Urinary bladder (tissue), 4 donors: ENCODE data around the gene DTHD1. TPM values are rescaled to one million over a fixed set of nuclear protein-coding genes. Genes with fewer than 3 reads are reported as not detected.

Experiments
- DNase-seq: peaks from one replicate; pipeline ENCODE4 v3.0.0-alpha.2; 2015; ENCODE audit errors: extremely low spot score
- H3K27ac ChIP-seq: one replicate; pipeline ENCODE4 v1.5.1; 2013; ENCODE audit warnings: low read depth, mild to moderate bottlenecking, moderate library complexity
- H3K36me3 ChIP-seq: one replicate; pipeline ENCODE4 v1.6.1; 2013; ENCODE audit warnings: mild to moderate bottlenecking, moderate library complexity; ENCODE audit not compliant: insufficient read depth
- H3K4me1 ChIP-seq: one replicate; pipeline ENCODE4 v1.6.1; 2013; ENCODE audit warnings: mild to moderate bottlenecking, moderate library complexity; ENCODE audit not compliant: insufficient read depth
- H3K4me3 ChIP-seq: one replicate; pipeline ENCODE4 v1.5.1; 2013; ENCODE audit warnings: low read depth, low read length
- WGBS: extraction: QIAGEN DNeasy Blood & Tissue Kit; methylation state at CpG from one replicate; pipeline ENCODE4 v1.1.7; 2013; 5-methylcytosine and 5-hydroxymethylcytosine counted together
- polyA plus RNA-seq: library from polyadenylated mRNA; stranded (reverse); fragments of 200-250 nt; gene quantifications from one replicate; pipeline ENCODE4 v1.2.3, GENCODE V29; 2013
- total RNA-seq: library from RNA; depleted of rRNA; stranded (reverse); fragments of >200 nt; gene quantifications from one replicate; pipeline ENCODE4 v1.2.3, GENCODE V29; 2014
- donor health status: healthy with polysubstance abuse.
- donor health status: healthy.

The DTHD1 gene
- total and polyA plus RNA-seq, 2 donors = 0.04 TPM; not detected in 1

DNA sequence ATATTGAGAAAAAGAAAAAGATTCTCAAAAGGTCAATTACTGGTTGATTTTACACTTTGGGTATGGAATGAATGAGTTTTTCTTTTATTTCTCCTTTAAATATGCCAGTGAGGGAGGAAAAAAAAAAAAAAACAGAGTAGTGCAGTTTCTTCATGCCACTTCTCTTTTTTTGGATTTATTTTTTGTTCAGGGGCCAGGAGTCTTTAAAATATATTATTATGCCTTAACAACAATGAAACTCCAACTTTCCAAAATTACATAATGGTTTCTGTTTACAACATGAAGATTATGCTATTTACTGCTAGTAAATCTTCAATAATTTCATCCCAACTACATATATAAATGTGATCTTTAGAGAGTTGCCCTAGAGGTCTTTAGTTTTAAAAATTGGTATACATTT, 31.9 kb downstream of the DTHD1 start:
- Histone ChIP-seq H3K36me3 (no peaks in the 10 kb centered on the region), H3K4me3 (no peak overlapping the region), H3K27ac (no peak overlapping the region), H3K4me1 (no peaks in the 10 kb centered on the region)
- no peak for DNase-seq

DNA sequence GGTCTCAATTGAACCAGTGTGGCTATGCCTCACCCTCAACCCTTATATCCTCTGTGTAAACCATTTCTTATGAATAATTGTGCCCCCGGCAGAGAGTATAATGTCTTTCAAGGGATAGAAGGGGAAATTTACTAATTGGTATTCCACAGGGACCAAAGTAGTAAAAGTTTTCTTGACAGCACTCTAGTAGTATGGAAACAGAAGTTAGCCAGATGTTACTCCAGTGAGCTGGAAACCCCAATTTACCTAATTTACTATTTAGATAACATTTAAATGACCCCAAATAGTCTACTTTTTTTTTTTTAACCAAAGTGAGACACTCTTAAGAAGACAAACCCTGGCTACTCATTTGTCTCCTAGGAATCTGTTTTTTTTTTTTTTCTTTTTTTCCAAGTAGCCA, 32.3 kb downstream of the DTHD1 start:
- no peak overlapping the region for H3K4me3 ChIP-seq
- H3K27ac ChIP-seq = no peak overlapping the region
- H3K4me1 ChIP-seq = no peaks in the 10 kb centered on the region
- WGBS = 72% methylated on average over 1 of the region's 1 CpG
- H3K36me3 ChIP-seq = no peaks in the 10 kb centered on the region
- no peak for DNase-seq

DNA sequence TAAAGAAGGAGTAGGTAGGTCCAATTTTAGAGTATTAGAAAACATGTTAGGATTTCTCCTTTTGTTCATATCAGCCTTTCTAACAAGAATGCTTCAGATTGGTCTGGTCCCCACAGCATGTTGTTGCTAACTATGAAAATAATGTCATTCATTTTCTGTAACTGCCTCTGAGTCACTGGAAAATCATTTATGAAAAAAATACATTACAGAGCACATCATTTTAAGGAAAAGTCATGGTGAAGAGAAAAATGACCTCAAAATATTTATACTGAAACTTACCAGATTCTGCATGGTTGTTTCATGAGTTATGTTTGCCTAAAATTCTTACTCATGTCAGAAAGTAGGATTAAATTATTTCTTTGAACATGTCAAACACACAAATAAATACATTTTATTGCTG, 35.2 kb downstream of the DTHD1 start:
- H3K4me3 ChIP-seq = no peak overlapping the region
- no peak overlapping the region for H3K27ac ChIP-seq
- no peak for DNase-seq
- H3K4me1 ChIP-seq = no peaks in the 10 kb centered on the region
- no peaks in the 10 kb centered on the region for H3K36me3 ChIP-seq

DNA sequence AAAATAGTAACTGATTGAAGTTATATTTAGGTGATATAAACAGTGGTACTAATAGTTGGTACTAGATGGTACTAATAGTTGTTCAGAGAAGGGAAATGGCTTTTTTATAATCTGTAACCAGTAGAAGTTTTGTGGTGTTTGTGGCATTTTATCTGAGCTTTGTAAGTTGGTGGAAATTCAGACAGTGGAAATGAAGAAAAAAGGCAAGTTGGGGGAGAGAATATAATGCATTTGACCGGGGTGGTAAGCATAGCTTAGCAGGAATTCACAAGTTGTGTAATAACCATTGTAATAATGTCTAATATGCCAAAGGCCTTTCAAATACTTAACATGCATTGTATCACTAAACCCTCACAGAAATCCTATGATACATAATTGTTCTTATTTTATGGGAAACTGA, 36.3 kb downstream of the DTHD1 start:
- Histone ChIP-seq H3K36me3 (no peaks in the 10 kb centered on the region), H3K4me3 (no peak overlapping the region), H3K4me1 (no peaks in the 10 kb centered on the region), H3K27ac (no peak overlapping the region)
- DNase-seq = no peak
- 79% methylated on average over 1 of the region's 1 CpG for WGBS

DNA sequence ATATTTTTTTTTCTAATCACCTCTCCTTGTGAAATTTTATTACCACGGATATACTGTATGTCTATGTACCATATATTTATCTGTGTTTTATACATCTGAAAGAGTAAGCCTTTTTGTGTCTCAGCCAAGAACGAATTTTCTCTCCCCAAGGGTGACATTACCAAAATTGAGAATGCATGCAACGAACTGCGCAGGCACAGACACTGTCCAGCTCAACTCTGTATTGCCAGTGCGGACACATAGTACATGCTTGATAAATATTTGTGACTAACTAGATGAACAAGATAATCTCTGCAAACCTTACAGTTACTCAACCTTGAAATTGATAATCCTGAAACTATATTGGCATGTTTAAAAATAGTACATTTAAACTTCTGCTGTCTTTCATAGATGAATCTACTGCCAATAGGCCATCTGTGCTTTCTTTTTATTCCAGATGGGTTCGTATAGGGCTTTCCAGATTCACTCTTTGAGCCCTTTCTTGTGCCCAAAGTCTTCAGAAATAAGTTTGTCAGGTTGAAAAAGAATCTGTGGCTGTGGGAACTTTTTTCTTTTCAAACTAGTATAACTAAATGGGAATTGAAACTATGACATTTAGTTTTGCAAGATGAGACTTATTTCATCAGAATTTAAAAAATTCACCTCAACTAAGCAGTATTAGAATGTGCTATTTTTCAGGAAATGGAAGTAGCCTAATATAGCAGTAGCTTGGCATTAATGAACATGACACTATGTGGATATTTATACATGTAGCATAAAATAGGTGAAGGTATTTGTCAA, 38.9 kb downstream of the DTHD1 start:
- DNase-seq = no peak
- H3K27ac ChIP-seq = no peak overlapping the region
- no peak overlapping the region for H3K4me3 ChIP-seq
- H3K4me1 ChIP-seq = no peaks in the 10 kb centered on the region
- WGBS = 69% methylated on average over 6 of the region's 6 CpGs
- no peaks in the 10 kb centered on the region for H3K36me3 ChIP-seq

DNA sequence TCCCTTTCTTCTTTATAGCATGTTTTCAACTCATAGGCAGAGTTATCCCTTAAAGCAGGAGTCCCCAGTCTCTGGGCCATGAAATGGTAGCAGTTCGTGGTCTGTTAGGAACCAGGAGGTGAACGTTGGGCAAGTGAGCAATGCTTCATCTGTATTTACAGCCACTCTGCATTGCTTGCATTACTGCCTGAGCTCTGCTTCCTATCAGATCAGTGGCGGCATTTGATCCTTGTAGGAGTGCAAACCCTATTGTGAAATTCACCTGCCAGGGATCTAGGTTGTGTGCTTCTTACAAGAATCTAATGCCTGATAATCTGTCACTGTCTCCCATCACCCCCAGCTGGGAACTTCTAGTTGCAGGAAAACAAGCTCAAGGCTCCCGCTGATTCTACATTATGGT, 39.8 kb downstream of the DTHD1 start:
- WGBS = 66% methylated on average over 4 of the region's 4 CpGs
- no peak for DNase-seq
- no peaks in the 10 kb centered on the region for H3K36me3 ChIP-seq
- H3K4me3 ChIP-seq = no peak overlapping the region
- no peaks in the 10 kb centered on the region for H3K4me1 ChIP-seq
- H3K27ac ChIP-seq = no peak overlapping the region

DNA sequence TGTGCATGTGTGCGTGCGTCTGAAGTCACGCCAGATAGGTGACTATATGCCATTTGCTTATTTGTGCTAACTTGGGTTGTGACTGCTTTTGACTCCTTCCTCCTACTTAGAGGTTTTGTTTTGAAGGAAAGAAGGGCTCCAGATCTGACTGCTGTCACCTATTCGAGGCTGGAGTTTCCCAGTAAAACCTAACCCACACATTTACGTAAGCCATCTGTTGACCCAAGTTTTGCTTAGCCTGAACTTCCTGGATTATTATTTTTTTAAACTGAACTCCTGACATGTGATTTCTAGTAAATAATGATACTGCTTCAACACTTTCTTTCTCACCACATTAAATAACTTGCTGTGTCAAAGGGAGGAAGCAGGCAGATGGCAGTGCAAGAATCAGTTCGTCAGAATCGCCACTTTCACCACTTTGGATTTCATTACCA, 41.5 kb downstream of the DTHD1 start:
- 55% methylated on average over 7 of the region's 7 CpGs for WGBS
- Histone ChIP-seq H3K27ac (no peak overlapping the region), H3K36me3 (no peaks in the 10 kb centered on the region), H3K4me3 (no peak overlapping the region), H3K4me1 (no peaks in the 10 kb centered on the region)
- DNase-seq = no peak

DNA sequence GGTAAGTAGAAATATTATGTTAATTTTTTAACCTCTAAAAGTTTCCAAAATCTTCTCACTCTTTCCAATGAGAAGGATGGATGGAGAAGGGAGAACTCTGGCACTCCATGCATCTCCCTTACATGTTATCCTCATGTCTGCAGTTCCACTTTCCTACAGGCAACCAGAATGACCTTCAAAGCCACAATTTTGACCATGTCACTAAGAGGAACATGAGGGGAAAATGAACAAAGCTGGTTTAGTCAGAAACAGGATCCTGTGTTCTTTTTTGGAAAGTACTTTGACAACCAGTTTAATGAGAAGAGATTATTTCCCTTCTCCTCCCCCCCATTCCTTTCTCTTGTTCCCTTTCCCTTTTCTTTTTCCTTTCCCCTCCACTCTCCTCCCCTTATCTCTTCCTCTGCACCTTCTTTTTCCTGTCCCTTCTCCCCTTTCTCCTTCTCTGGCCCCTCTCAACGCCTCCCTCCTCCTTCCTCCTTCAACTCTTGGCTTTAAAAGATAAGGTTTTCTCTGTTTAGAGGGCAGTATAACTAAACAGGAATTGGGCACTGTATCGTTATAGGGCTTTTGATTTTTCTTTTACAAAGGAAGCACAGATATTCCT, 42.5 kb downstream of the DTHD1 start:
- no peak for DNase-seq
- no peak overlapping the region for H3K27ac ChIP-seq
- WGBS = 22% methylated on average over 2 of the region's 2 CpGs
- H3K4me1 ChIP-seq = no peaks in the 10 kb centered on the region
- no peak overlapping the region for H3K4me3 ChIP-seq
- H3K36me3 ChIP-seq = no peaks in the 10 kb centered on the region

DNA sequence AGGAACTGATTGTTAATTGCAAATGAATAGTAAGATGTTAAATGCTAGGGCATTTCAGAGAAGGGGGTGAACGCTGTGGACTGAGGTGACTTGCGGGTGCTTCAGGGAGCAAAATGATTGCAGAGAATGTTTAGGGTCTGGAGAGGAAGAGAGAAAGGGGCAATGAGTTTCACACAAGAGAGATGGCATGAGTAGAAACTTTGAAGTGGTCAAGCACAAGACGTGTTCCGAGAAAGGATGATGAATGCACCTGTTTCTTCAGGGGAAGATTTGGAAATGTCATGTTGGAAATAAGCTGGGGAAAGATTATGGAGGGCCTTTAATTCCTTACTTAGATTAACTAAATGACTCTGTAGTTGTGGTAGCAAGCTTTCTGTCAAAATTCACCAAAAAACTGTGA, 43.4 kb downstream of the DTHD1 start:
- H3K27ac ChIP-seq = no peak overlapping the region
- no peaks in the 10 kb centered on the region for H3K4me1 ChIP-seq
- DNase-seq = no peak
- WGBS = 95% methylated on average over 4 of the region's 4 CpGs
- no peaks in the 10 kb centered on the region for H3K36me3 ChIP-seq
- no peak overlapping the region for H3K4me3 ChIP-seq

DNA sequence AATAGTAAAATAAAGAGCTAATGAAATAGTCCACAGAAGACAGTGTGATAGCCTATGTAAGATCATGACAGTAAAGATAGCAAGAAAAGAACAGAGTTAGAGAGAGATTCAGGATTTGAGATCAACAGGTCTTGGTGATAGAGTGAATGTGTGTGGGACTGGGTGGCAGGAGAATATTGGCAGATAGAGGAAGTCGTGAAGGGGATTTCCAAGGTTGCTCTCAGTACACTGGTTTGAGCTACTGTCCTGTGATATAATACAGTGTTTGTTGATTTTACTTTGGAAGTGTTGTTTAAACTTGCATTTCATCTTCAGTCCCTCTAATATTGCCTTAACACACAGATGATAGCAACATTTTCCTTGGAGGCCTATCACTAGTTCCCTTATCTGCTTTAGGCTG, 44.1 kb downstream of the DTHD1 start:
- Histone ChIP-seq H3K36me3 (no peaks in the 10 kb centered on the region), H3K4me1 (no peaks in the 10 kb centered on the region), H3K27ac (no peak overlapping the region), H3K4me3 (no peak overlapping the region)
- 23% methylated on average over 1 of the region's 1 CpG for WGBS
- DNase-seq = no peak

DNA sequence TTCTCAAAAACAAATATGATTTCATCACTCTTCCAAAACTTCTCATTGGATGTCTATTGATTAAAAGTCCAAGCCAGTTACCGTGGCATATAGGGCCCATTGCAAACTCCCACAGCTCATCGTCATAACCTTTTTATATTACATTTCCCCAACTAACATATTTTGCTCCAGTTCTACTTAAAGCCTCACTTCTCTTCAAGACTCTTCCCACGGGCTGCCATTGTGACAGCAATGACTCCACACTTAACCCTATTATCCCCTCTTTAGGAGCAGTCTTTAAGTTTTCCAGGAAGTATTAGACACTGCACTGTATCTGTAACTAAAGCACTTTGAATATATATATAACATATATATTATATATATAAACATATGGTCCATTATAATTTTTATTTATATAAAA, 44.5 kb downstream of the DTHD1 start:
- Histone ChIP-seq H3K4me3 (no peak overlapping the region), H3K4me1 (no peaks in the 10 kb centered on the region), H3K27ac (no peak overlapping the region), H3K36me3 (no peaks in the 10 kb centered on the region)
- WGBS = 76% methylated on average over 3 of the region's 3 CpGs
- DNase-seq = no peak

DNA sequence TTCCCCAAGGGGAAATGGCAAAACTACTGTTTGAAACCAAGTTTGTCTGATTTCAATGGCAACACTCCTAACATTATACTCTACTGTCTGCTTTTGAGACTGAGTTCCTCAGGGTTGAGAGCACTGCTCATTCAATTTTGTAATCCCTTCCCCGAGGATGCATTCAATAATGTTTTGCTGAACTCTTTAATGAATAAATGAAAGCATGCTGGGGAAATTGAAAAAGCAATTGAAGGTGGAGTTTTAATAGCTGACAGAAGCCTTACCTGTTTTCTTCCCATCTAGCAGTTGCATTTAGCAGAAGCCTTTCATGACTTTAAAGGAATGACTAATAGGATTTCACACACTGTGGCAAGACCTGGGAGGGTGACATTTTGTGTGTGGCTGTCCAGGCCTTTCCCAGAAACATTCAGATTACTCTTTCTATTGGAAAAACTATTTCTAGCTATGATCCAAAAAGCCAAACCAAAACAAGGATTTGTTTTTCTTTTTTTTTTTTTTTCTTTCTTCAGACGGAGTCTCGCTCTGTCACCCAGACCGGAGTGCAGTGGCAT, 45.1 kb downstream of the DTHD1 start:
- H3K4me1 ChIP-seq = no peaks in the 10 kb centered on the region
- WGBS = 88% methylated on average over 4 of the region's 4 CpGs
- H3K36me3 ChIP-seq = no peaks in the 10 kb centered on the region
- no peak overlapping the region for H3K27ac ChIP-seq
- no peak for DNase-seq
- no peak overlapping the region for H3K4me3 ChIP-seq

DNA sequence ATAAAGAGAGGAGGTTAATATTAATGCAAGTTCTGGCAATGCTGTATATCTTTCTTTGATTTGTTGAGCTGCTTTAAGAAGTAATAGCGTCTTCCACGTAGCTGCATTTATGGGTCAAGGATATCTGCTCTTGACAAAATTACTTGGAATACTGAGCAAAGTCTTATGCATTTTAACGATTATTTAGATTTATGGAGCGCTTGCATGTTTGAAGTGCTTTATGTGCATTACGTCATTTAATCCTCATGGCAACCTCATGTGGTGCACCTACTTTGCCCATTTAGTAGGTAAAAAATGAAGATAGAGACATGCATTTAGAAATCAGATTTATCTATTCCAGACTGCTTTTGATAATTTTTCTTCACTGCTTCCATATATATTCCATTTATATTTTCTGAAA, 46.0 kb downstream of the DTHD1 start:
- no peaks in the 10 kb centered on the region for H3K4me1 ChIP-seq
- WGBS = 61% methylated on average over 5 of the region's 5 CpGs
- no peaks in the 10 kb centered on the region for H3K36me3 ChIP-seq
- H3K27ac ChIP-seq = no peak overlapping the region
- no peak overlapping the region for H3K4me3 ChIP-seq
- no peak for DNase-seq

DNA sequence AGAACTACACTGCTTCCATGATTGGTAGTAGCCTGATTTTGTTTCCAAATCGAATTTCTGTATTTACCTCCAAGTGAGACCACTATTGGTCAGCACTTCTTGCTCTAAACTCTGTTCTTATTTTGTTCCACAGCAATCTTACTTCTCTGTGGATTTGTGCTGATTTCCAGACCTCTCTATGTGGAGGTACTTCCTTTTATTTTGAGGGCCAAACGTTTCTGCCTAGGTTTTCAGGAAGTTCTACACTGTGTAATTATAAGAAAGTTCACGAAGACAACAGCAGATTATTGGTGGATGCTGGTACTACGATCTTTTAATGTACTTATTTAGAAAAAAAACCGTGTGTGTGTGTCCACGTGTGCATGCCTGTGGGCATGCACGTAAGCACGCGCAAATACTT, 46.7 kb downstream of the DTHD1 start:
- no peaks in the 10 kb centered on the region for H3K36me3 ChIP-seq
- no peak overlapping the region for H3K27ac ChIP-seq
- H3K4me1 ChIP-seq = no peaks in the 10 kb centered on the region
- 81% methylated on average over 9 of the region's 9 CpGs for WGBS
- H3K4me3 ChIP-seq = no peak overlapping the region
- no peak for DNase-seq
